HUES64 (cell line): Measurements from ENCODE around the gene LRRIQ1.

ENCODE experiments used
- H3K27ac ChIP-seq: 2 replicates; pipeline ENCODE4 v1.7.0; 2013; ENCODE audit warnings: low read depth, low read length, inconsistent platforms
- H3K27me3 ChIP-seq: 2 replicates; pipeline ENCODE4 v1.6.1; 2013; ENCODE audit warnings: mild to moderate bottlenecking, low read length; ENCODE audit not compliant: insufficient read depth
- H3K36me3 ChIP-seq: 2 replicates; pipeline ENCODE4 v1.6.1; 2013; ENCODE audit warnings: mild to moderate bottlenecking, low read length; ENCODE audit not compliant: insufficient read depth
- H3K4me1 ChIP-seq: 2 replicates; pipeline ENCODE4 v1.6.1; 2013; ENCODE audit warnings: mild to moderate bottlenecking, low read length, moderate library complexity; ENCODE audit not compliant: insufficient read depth
- H3K4me3 ChIP-seq: 2 replicates; pipeline ENCODE4 v1.5.1; 2013; ENCODE audit warnings: mild to moderate bottlenecking, low read length, moderate library complexity
- H3K9ac ChIP-seq: 2 replicates; pipeline ENCODE4 v1.6.1; 2013; ENCODE audit warnings: mild to moderate bottlenecking, low read depth, low read length
- H3K9me3 ChIP-seq: 2 replicates; pipeline ENCODE4 v1.6.1; 2013; ENCODE audit warnings: low read depth, low read length; ENCODE audit not compliant: insufficient read depth
- WGBS: fragments of 150-250, 120-280 bp; methylation state at CpG from one replicate; pipeline ENCODE4 v1.1.7; 2013; ENCODE audit warnings: missing lambda C conversion rate; 5-methylcytosine and 5-hydroxymethylcytosine counted together

The LRRIQ1 gene

DNA sequence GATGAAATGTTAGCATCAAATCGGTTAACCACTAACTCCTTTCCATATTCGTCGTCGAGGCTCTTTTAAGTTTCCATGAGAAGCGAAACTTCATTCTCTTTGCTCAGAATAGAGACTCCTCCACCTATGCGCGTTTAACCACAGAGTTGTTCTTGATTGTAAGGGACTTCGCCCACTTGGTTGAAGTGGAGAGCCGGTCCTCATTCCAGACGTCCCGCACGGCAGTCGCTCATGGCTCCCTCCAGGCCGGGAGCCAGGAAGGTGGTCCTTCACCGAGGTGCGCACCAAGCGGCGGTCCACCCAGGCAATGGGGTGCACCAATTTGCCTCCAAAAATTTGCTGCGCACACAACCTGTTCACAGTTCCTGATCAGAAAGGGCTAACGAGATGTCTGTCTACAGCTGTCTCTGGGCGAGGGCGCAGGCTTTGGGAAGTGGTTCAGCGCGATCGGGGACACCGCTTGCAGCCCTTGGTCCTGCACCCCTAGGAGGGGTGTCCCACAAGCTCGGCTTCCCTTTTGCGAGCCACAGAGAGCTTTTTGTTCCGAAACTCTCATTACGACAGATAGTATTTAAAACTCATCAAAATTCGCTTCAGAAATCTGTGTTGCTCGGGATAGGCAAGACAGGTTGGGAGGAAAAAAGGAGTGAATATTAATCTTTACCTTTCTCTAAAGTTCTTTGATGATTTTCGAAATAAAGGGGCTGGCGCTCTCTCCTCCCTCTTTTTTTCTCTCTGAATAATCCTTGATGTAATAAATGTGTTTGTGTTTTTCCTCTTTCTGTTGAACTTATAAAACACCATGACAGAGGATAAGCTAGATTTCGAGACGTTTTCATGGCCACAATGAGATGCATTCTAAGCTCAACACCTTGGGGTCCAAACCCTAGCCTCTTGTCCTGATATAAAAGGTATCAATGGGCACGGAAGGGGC is 237.5 kb downstream of the LRRIQ1 start:
- H3K36me3 ChIP-seq = no peaks in the 10 kb centered on the region
- WGBS = 16% methylated on average over 34 of the region's 37 CpGs
- peaks cover 5% of the 10 kb centered on the region for H3K4me1 ChIP-seq
- no peak overlapping the region for H3K9ac ChIP-seq
- H3K4me3 ChIP-seq = peak overlapping the region; percentile 49
- H3K9me3 ChIP-seq = no peaks in the 10 kb centered on the region
- H3K27ac ChIP-seq = no peak overlapping the region
- H3K27me3 ChIP-seq = peaks cover 97% of the 10 kb centered on the region

DNA sequence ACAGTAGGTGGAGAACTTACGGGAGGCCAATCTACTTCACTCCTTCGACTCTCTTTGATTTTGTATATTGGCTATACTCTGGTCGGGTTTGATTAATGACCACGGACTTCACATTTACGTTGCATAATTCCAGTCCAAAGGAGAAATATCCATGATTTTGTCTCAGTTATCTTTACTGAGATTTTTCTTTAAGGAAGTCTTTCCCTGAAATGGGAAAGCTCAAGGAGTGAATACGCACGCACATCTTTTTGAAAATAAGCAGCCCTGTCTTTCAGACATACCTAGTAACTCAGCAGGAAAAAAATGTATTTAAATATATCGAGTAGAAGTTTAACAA is 238.1 kb downstream of the LRRIQ1 start:
- H3K4me3 ChIP-seq = no peak overlapping the region
- H3K36me3 ChIP-seq = no peaks in the 10 kb centered on the region
- no peak overlapping the region for H3K27ac ChIP-seq
- 66% methylated on average over 7 of the region's 8 CpGs for WGBS
- no peaks in the 10 kb centered on the region for H3K9me3 ChIP-seq
- peaks cover 98% of the 10 kb centered on the region for H3K27me3 ChIP-seq
- peaks cover 5% of the 10 kb centered on the region for H3K4me1 ChIP-seq
- H3K9ac ChIP-seq = no peak overlapping the region

DNA sequence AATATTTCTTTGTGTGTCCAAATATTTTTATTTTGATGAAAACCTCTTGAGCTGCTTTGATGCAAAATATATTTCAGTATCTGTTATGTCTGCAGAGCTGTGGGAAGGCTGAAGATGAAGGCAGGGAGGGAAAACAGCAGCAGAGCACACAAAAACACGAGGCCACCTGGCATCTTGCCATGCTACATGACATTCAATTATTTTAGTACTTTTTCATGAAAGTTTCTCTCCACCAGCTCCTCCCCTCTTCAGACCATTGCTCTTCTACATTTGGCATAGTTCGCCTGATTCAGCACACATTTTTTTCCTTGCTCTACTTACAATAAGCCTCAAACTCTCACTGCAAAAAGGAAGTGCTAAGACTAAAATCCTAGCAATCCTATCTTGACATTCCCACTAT is 239.2 kb downstream of the LRRIQ1 start:
- no peak overlapping the region for H3K27ac ChIP-seq
- no peaks in the 10 kb centered on the region for H3K36me3 ChIP-seq
- 41% methylated on average over 2 of the region's 2 CpGs for WGBS
- no peak overlapping the region for H3K4me3 ChIP-seq
- no peak overlapping the region for H3K9ac ChIP-seq
- H3K4me1 ChIP-seq = peaks cover 5% of the 10 kb centered on the region
- H3K9me3 ChIP-seq = no peaks in the 10 kb centered on the region
- H3K27me3 ChIP-seq = peaks cover 99% of the 10 kb centered on the region

DNA sequence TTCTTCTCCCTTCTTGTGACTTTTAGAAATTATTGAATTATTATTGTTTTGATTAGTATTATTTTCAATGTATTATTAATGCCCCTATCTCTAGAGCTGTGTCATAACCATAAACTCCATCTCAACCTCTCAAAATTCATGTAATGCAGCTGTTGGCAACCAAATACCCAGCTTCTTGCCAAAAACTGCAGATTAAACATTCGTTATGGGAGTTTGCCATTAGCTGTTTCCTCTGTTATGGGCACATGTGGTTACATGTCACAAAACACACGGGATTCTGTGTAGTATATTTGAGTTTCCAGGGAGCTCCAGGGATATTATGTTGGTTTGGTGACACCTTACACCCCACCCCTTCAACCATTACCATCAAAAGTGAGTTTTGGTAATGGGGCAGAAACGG is 241.0 kb downstream of the LRRIQ1 start:
- Histone ChIP-seq H3K27ac (no peak overlapping the region), H3K9ac (no peak overlapping the region), H3K9me3 (no peaks in the 10 kb centered on the region), H3K4me3 (no peak overlapping the region), H3K27me3 (peaks cover 95% of the 10 kb centered on the region), H3K36me3 (no peaks in the 10 kb centered on the region), H3K4me1 (peaks cover 15% of the 10 kb centered on the region)
- WGBS = 80% methylated on average over 3 of the region's 3 CpGs

DNA sequence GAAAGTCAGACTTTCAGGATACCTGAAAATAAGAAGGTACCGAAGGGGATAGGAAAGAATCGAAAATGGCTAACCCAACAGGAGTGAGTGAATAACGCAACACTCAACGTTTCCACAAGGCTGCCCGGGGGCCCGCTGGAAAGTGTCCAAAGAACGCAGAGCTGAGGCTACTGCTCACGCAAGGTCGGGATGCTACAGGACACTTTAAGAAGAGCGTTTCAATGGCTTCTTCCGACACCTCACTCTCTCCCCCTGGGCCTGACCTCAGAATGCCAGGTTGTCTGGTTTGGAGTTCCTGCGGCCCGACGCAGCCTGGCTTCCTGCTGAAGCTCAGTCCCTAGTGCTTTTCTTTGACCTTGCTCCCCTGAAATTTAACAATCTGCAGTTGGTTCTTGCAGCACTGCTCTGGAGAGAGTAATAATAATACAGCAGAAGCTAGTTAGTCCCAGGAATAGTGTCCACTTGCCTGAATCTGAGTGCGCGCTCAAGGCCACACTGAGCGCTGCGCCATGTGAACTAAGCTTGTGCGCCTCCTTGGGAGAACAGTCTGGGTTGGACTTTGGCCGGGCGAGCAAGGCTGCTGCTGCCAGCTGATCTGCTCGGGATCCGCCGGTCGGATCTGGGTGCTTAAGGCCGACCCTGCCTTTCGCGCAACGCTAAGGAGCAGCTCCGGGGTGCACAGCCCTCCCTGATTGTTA is 241.9 kb downstream of the LRRIQ1 start:
- Histone ChIP-seq H3K9me3 (no peaks in the 10 kb centered on the region), H3K36me3 (no peaks in the 10 kb centered on the region), H3K4me3 (peak overlapping the region; percentile 75), H3K27ac (no peak overlapping the region), H3K9ac (no peak overlapping the region), H3K4me1 (peaks cover 19% of the 10 kb centered on the region), H3K27me3 (peaks cover 95% of the 10 kb centered on the region)
- WGBS = 40% methylated on average over 30 of the region's 30 CpGs

DNA sequence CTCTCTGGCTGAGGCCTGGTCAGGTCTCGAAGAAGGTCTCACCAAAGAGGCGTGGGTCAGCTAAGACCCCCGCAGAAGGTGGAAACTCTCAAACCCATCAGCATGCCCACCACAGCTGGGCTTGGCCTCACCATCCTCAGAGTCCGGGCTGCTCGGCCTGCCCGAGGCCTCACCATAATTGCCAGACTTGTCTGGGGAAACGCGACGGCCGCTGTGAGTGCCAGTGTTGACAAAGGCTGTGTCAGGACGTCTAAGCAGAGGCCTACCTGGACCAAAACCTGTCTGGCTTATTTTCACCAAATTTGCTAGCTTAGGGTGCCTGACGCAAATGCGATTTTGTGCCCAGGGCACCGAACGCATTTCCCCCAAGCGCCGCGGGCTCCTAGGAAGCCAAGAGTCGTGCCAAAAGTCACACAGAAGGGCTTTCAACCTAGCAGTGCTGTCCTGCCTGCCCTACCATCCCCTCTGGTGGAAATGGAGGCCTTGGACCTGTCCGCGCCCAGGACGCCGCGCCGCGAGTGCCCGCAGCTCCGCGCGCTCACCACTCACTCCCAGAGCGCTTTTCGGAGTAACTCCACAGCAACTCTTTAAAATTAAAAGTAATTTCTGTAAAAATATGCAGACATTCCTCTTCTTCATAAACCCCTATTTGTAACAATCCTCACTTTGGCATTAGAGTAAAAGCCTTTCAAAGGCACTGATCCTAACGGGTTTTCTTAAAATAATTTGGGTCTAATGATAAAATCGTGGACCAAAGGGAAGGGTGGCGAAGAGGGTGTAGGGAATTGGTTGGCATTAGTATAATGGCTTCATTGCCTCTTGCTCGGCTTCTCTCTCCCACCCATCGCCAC is 242.7 kb downstream of the LRRIQ1 start:
- Histone ChIP-seq H3K27ac (no peak overlapping the region), H3K9ac (no peak overlapping the region), H3K27me3 (peaks cover 92% of the 10 kb centered on the region), H3K4me3 (peak overlapping the region; percentile 75), H3K4me1 (peaks cover 19% of the 10 kb centered on the region), H3K36me3 (no peaks in the 10 kb centered on the region), H3K9me3 (no peaks in the 10 kb centered on the region)
- 12% methylated on average over 33 of the region's 37 CpGs for WGBS

DNA sequence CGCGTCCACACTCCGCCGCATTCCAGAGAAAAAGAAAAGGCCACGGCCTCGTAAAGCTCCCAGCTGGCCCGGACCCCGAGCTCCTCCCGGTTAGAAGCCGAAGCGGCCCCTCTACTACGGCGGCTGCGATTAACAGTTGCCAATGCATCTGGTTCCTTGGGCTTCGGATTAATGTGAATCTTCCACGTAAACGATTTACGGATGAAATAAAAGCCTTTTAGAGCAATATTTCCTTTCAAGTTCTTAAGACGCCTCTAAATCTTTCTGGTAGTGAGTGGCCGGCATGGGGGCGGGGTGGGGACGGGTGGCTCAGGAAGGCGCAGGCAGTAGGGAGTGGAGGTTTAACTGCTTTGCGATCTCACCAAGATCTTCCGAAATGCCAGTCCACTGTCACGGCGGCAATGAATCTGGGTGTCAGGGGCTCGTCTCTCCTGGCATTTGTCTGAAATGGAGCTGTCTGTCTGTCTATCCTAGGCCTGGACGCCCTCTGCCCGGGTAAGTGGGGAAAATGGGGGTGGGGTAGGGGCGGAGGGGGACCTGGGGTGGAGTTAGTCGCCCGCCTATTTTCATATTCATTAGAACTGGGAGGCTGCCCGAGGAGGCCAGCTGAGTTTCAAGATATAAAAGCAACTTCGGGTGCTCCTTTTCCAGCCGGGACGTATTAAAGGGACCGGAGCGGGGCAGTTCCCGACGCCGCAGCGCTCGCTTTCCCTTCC is 243.5 kb downstream of the LRRIQ1 start:
- Histone ChIP-seq H3K27me3 (peaks cover 84% of the 10 kb centered on the region), H3K9me3 (no peaks in the 10 kb centered on the region), H3K9ac (no peak overlapping the region), H3K4me1 (peaks cover 13% of the 10 kb centered on the region), H3K27ac (no peak overlapping the region; the same call in 1 of the 2 replicates), H3K4me3 (peak overlapping the region; percentile 75), H3K36me3 (no peaks in the 10 kb centered on the region)
- under 1% methylated on average over 44 of the region's 44 CpGs for WGBS

DNA sequence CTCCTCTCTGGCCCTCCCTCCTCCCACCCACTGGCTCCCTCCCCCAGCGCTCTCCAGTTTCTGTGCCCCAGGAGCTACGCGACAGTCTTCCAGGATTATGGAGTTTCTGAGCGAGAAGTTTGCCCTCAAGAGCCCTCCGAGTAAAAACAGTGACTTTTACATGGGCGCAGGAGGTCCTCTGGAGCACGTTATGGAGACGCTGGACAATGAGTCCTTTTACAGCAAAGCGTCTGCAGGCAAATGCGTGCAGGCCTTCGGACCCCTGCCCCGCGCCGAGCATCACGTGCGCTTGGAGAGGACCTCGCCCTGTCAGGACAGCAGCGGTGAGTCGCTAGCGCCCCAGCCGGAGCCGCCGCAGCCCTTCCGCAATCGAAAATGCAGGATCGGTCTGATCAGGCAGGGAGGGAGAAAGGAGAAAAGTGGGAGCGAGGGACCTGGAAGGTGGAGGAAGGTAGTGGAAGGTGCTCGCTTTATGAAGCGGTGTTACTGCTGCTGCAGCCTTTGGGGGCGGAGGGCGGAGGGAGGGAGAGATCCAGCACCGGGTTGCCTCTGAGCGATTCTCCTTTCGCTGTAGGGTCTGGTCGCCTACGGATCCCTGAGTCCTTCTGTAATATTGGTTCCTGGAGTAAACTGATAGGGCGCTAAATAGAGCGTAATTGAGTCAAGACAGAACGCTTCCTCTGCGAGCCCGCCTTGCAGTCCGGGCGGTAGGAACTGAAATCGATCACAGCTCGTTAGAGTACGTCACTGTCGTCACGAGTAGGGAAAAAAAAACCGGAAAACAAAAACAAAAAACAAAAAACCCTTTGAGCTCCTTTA is 244.2 kb downstream of the LRRIQ1 start, which contains the start of gene ALX1:
TSS of gene ALX1 (plus strand) at position 56 of the 819 bp plus-strand sequence. CDS start at position 98, 42 bp downstream.
- H3K27ac ChIP-seq = peak within 1 kb of the TSS; percentile 80; the same call in 1 of the 2 replicates
- H3K9me3 ChIP-seq = no peaks in the 10 kb centered on the region
- peaks cover 13% of the 10 kb centered on the region for H3K4me1 ChIP-seq
- H3K9ac ChIP-seq = peak within 1 kb of the TSS; percentile 55
- H3K27me3 ChIP-seq = peaks cover 76% of the 10 kb centered on the region
- H3K4me3 ChIP-seq = peak within 1 kb of the TSS; percentile 75
- no peaks in the 10 kb centered on the region for H3K36me3 ChIP-seq
- under 1% methylated on average over 48 of the region's 49 CpGs for WGBS

DNA sequence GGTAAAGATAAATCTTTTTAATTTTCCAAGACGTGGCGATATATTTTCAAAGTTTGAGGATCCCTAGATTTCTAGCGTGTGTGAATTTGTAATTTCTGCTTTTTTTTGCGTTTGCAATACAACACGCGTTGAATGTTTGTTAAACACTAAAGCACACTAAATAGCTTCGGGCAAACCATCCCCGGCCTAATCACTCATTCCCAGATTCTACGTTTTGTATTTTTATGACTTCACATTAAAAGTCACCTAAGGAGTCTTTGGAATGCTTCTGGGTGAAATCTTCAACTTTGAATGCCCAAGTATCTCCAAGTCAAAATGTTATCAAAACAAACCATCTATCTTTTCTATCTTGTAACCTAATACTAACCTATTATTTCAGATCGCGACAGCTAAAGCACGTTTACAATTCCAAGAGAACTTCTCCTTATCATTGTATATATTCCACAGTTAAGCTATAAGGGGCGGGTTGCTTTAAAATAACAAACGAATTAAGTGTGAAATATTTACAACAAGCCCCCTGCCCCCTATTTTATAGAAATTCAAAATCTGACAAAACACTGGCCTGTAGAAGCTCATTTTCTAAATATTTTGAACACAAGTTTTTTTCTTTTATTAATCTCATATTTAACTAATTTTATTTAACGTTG is 245.0 kb downstream of the LRRIQ1 start:
- peaks cover 69% of the 10 kb centered on the region for H3K27me3 ChIP-seq
- no peaks in the 10 kb centered on the region for H3K36me3 ChIP-seq
- H3K9ac ChIP-seq = peak overlapping the region; percentile 55; the same call in 1 of the 2 replicates
- H3K27ac ChIP-seq = peak overlapping the region; percentile 80; the same call in 1 of the 2 replicates
- H3K9me3 ChIP-seq = no peaks in the 10 kb centered on the region
- 1% methylated on average over 14 of the region's 15 CpGs for WGBS
- peaks cover 13% of the 10 kb centered on the region for H3K4me1 ChIP-seq
- peak overlapping the region; percentile 75 for H3K4me3 ChIP-seq
